ENCODE measurements around the gene SLC27A1.

Gene SLC27A1

GRCh38 chr19:17540174-17540573 lies 69.8 kb downstream of the SLC27A1 start:
- no peak for DNase-seq (ENCODE audit: low spot score)
- TF ChIP-seq CTCF (IDR thresholded peaks at IDR 0.05; ENCODE audit: extremely low read depth, insufficient read depth, missing control alignments): no peak
- in situ Hi-C loops (cut with MboI; ENCODE audit: low pct_unique_long_range_greater_than_20kb, low sequenced_read_pairs, unreplicated experiment): no loop called here

DNA sequence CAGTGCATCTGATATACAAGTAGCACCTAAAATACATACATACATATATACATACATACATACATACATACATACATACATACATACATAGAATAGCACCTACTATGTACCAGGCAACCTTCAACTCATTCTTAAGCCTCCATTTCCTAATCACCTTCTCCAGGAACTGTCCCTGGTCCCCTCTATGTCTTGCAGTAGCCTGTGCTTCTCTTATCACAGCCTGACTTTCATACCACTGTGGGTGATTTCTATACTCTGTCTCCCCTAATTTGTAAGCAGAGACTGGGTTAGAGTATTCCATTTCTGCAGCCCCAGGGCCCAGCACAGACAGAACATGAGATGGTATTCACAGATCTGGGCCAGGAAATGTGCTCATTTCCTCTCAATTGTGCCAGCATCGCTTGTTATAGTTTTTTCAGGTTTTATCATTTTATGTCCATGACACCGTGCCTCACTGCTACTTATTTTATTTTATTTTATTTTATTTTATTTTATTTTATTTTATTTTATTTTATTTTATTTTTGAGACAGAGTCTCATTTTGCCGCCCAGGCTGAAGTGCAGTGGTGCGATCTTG lies 70.9 kb downstream of the SLC27A1 start:
- no peak for DNase-seq (ENCODE audit: low spot score)
- in situ Hi-C loops (cut with MboI; ENCODE audit: low pct_unique_long_range_greater_than_20kb, low sequenced_read_pairs, unreplicated experiment): no loop called here
- TF ChIP-seq CTCF (IDR thresholded peaks at IDR 0.05; ENCODE audit: extremely low read depth, insufficient read depth, missing control alignments): no peak

GRCh38 chr19:17542042-17542441 lies 71.7 kb downstream of the SLC27A1 start:
- DNase-seq (ENCODE audit: low spot score): no peak
- no peak for TF ChIP-seq CTCF (IDR thresholded peaks at IDR 0.05; ENCODE audit: extremely low read depth, insufficient read depth, missing control alignments)
- in situ Hi-C loops (cut with MboI; ENCODE audit: low pct_unique_long_range_greater_than_20kb, low sequenced_read_pairs, unreplicated experiment): no loop called here

GRCh38 chr19:17542793-17543582 lies 72.7 kb downstream of the SLC27A1 start:
- TF ChIP-seq CTCF (IDR thresholded peaks at IDR 0.05; ENCODE audit: extremely low read depth, insufficient read depth, missing control alignments): no peak
- in situ Hi-C loops (cut with MboI; ENCODE audit: low pct_unique_long_range_greater_than_20kb, low sequenced_read_pairs, unreplicated experiment): no loop called here

GRCh38 chr19:17543986-17544385 lies 73.7 kb downstream of the SLC27A1 start:
- TF ChIP-seq CTCF (IDR thresholded peaks at IDR 0.05; ENCODE audit: extremely low read depth, insufficient read depth, missing control alignments): no peak
- in situ Hi-C loops (cut with MboI; ENCODE audit: low pct_unique_long_range_greater_than_20kb, low sequenced_read_pairs, unreplicated experiment): no loop called here
- DNase-seq (ENCODE audit: low spot score): no peak

More at GRCh38 chr19:17542793-17543582, 72.7 kb downstream of the SLC27A1 start:
- no peak for DNase-seq (ENCODE audit: low spot score)

- in situ Hi-C loops (cut with MboI; ENCODE audit: low pct_unique_long_range_greater_than_20kb, low sequenced_read_pairs, unreplicated experiment): no loop called here
- no peak for TF ChIP-seq CTCF (IDR thresholded peaks at IDR 0.05; ENCODE audit: extremely low read depth, insufficient read depth, missing control alignments)
- DNase-seq (ENCODE audit: low spot score): no peak
These were observed 74.1 kb downstream of the SLC27A1 start for GRCh38 chr19:17544418-17544817.

Data from GM13977 (cell line).